Stimulated activated CD4-positive, alpha-beta T cell treated with anti-CD3 and anti-CD28 coated beads, Interleukin-12 subunit alpha, Interleukin-12 subunit beta, amount 100 ng/mL, for 24 hours (primary cell): Measurements from ENCODE around the gene CMTM8.

Experiments used
- DNase-seq, 2 experiments: peaks; one replicate each; pipeline ENCODE4 v3.0.0-alpha.2; 2020; ENCODE audit warnings: low read depth in 2 of 2

Gene CMTM8

GRCh38 chr3:32306072-32306471, 67.6 kb downstream of the CMTM8 start:
- no peak for DNase-seq

- DNase-seq, result no peak
Observed at GRCh38 chr3:32307591-32307990, 69.1 kb downstream of the CMTM8 start.

- no peak for DNase-seq
Observed at GRCh38 chr3:32308378-32308777, 69.9 kb downstream of the CMTM8 start.

GRCh38 chr3:32309654-32310242, 71.3 kb downstream of the CMTM8 start:
- no peak for DNase-seq

DNA sequence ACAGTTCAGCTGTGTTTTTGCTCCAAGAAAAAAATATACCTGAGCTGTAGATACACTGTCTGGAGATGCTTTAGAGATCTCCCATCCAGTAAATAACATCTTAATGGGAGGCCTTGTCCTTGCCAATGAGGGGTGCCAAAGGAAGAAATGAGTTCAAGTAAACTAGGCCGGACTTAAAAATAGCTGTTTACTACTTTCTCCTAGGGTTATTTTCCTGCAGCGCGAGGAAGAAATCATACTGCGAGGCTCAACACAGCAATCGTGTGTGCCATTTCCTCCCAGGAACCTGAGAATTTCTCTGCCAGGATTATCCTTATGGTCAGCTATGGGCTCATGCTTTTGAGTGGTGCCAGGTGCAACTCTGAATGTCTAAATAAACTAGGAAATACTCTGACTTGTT, 71.9 kb downstream of the CMTM8 start:
- no peak for DNase-seq

DNA sequence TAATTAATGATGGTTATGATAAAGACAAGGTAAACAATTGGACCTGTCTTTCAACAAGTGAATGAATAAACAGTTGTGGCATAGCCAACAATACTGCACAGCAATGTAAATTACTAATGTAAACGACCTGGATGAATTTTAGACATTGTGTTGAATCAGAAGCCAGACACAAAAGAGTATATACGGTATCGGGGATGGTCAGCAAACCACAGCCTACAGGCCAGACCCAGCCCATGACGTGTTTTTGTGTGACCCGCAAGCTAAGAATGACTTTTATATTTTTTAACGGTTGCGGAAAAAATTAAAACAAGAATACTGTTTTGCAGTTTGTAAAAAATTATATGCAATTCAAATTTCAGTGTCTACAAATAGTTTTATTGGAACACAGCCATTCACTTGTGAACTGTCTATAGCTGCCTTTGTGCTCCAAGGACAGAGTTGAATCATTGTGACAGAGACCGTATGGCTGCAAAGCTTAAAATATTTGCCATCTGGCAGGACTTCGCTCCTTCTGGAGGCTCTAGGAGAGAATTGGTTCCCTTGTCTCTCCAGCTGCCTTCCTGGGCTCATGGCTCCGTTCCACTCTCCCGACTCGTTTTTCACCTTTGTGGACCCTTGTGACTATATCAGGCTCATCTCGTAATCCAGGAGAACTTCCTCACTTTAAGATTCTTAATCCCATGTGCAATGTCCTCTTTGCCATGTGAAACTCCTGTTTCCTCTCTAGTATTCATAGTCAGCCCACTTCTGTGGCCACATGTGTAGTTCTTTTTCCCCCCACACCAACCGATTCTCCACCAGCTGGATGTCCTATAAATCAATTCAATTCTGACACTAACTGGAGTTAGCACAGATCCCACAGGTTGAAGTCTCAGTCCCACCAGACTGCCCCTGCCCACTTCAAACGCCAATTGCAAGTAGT, 72.7 kb downstream of the CMTM8 start:
- no peak for DNase-seq

DNA sequence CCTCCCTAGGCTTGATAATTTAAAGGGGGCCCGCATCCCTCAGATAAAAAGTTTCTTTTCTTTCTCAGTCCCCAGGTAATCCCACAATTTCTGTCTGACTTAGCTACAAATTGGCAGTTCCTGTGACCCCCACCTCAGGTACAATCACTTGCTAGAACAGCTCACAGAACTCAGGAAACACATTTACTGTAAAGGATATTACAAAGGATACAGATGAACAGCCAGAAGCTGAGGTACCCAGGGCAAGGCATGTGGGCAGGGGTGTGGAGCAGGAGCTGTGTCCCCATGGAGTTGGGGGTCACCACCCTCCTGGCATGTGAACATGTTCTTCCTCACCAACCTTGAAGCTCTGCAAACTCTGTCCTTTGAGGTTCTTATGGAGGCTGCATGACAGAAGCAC, 73.8 kb downstream of the CMTM8 start:
- DNase-seq, result no peak

DNA sequence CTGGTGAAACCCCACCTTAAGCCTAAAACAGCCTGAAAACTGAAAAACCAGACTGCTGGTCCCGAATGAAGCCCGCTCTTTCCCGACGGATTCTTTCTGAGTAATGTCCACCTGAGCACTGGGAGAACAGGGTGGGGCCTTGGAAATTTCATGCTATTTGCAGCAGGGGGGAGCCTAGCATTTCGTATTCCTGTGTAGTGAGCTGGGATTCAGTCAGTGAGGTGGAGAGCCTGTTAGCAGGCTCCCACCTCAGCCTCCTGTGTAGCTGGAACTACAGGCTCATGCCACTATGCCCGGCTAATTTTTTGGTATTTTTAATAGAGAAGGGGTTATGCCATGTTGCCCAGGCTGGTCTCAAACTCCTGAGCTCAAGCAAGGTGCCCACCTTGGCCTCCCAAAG, 74.7 kb downstream of the CMTM8 start:
- no peak for DNase-seq

DNA sequence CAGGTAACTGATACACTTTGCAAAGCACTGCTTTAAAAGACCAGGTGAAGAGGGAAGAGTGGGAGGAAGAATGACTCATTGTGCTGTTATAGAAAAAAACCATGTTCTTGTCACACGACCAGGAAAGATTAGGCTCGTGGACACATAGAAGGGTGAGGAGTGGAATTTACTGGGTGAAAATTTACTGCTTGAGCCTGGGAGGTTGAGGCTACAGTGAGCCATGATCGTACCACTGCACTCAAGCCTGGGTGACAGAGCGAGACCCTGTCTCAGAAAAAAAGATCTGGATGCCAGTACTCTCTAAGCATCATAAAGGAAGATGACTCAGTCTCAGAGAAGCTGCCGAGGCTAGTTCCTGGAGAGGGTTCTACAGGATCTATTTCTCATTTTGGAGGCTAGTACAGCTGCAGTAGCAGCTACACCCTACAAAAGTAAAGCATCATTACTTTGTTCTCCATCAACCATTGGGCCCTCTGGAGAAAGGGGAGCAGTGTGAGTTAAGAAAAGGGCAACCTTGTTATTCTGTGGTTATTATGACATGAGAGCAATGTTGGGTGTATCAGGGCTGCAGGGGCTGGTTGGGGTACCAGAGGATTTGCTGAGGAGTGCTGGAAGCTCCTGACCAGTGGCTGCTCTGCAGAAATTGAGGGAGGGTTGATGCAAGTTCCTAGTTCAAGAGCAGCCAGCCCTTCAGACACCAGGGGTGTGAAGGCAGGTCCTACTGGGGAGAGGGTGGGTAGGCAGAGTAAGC, 75.4 kb downstream of the CMTM8 start:
- DNase-seq, result no peak

GRCh38 chr3:32315441-32315840, 77.0 kb downstream of the CMTM8 start:
- DNase-seq, result no peak

DNA sequence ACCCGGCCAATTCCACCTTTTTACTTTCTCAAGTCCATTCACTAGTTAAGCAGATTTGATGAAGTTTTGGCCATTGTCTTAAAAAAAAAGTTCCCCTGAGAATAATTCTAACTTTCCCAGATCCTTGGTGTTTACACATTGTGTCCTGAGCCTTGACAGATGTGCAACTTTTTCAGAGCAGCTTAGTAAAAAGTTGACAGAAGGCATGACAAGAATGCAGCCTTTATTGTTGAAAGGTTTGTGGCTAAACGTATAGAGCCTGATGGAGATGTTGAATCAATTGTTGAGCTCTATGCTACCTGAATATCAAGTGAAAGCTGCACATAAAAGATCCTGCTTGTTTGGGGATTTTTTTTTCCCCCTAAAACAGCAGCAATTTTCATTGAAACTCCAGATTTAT, 77.8 kb downstream of the CMTM8 start:
- DNase-seq, result no peak

DNA sequence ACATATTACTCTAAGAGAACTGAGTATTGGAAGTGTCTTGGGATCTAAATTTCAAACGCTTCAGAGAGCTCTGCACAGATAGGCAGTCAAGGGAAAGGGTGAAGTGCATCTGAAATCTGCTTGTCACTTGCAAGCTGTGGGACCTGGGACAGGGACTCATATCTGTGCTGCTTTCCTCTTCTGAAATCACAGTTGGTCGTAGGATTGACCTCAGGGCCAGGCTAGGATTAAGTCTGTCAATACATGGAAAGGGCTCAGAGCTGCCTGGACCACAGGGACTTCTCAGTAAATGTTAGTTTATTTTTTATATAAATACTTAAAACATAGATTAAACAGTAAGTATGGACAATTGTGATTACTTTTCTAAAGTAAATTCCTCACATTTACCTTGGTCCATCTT, 78.5 kb downstream of the CMTM8 start:
- DNase-seq, result no peak

GRCh38 chr3:32319607-32320006, 81.1 kb downstream of the CMTM8 start:
- no peak for DNase-seq

DNA sequence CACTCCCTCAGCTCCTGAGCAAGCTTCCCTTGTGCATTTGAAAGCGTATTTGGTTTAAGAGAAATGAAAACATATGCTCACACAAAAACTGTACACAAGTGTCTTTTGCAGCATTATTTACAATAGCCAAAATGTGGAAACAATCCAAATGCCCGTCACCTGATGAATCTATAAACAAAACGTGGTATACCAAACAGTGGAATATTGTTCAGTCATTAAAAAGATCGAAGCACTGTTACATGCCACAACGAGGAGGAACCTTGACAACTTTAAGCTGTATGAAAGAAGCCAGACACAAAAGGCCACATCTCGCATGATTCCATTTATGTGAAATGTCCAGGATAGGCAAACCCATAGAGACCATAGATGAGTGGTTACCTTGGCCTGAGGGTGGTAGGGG, 81.6 kb downstream of the CMTM8 start:
- DNase-seq, result no peak

DNA sequence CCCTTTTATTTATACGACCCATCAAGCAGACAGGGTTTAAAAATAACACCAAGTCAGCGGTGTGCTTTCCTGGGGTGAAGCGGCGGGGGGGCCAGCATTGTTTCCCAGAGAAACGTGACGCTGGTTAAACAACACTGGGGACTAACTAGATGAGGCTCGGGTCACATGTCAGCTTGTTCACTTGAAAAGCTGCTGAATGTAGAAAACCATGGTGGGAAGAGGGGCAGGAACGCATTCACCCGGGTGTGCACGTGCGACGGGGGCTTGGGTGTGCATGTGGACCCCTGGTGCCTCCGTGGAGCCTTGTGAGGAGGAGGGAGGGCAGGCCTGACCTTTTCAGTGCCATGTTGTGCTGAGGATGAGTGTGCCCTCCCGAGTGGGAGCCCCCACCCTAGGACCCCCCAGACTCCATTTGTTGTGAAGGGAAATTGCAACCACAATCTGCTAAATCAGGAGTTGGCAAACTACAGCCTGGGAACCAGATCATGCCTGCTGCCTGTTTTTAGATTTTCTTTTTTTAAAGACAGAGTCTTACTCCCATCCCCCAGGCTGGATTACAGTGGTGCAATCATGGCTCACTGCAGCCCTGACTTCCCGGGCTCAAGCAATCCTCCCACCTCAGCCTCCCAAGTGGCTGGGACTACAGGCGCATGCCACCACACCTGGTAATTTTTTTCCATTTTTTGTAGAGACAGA, 82.8 kb downstream of the CMTM8 start:
- no peak for DNase-seq

DNA sequence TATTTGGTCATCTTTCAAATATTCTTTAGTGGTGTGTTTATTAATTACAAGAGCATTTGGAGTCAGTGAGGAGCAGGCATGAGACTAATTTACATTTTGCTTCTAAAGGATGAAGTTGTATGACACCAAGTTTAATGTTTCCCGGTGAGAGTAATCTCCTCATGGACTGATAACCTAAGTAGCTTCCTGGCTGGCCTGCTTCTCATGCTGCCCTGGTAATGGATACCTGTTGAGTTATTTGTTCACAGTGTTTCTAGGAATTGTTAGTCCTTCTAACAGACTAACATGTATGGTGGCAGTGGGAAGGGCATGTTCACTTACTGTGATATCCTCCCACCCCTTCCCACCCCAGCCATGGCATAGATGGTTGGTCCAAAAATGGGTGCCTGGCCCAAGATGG, 83.8 kb downstream of the CMTM8 start:
- DNase-seq, result no peak

- no peak for DNase-seq
Observed at GRCh38 chr3:32323604-32324003, 85.1 kb downstream of the CMTM8 start.

DNA sequence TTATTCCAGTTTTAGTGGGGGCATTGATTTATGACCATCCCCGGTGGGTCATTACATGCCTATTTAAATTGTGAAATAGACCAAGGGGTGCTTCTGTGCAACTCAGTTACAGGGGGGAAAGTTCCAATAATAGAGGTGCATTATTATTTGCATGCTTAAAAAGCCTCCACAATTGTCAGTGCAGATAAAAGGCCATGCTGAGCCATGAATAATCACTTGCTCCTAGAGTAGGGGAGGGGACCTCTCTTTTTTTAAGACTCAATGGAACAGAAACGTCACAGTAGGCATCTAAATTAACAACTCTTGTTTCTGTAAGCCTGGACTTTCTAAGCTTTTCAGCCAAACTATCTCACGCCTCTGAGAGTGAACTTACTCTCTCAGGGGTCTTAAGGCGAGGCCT, 86.7 kb downstream of the CMTM8 start:
- DNase-seq, result no peak

DNA sequence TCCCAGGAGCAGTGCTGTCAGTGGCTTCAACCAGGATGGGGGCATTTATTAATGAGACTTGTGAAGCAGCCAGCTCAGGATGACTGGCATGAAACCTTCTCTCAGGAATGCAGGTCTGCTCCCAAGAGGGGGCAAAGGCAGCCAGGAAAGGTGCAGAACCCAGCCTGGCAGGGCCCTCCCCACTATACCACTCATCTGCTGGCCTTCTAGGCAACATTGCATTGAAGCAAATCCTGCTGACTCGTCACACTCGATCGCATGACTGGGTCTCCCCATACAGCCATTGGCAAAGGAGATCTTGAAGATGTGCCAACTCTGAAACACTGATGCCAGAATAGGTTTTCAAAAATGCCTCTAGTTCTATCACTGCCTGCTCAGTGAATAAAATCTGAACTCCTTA, 87.4 kb downstream of the CMTM8 start:
- no peak for DNase-seq

- no peak for DNase-seq
Observed at GRCh38 chr3:32326795-32327194, 88.3 kb downstream of the CMTM8 start.

DNA sequence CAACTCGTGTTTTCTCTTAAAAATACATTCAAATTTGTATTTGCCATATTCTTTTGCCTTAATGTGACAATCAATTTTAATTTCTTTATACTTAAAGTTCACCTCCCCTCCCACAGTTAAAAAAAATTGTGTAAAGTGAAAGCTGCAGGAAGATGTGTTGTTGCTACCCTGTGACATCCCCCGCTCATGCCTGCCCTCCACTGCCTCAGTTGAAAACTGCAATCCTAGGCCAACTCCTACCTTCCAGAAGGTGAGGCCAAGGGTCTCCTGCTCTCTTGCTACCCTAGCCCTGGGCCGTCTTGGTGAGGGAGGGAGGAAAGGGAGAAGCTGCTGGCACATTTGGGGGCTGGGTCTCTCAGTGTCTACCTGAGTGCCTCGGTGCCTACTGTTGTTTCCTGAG, 96.2 kb downstream of the CMTM8 start:
- DNase-seq, result peak; percentile 11 to 26
